ENCODE data around the gene CRACR2B. TPM values are rescaled to one million over a fixed set of nuclear protein-coding genes. Genes with fewer than 3 reads are reported as not detected.

Gene CRACR2B
- total RNA-seq, 1 donor, result 0.72 TPM

DNA sequence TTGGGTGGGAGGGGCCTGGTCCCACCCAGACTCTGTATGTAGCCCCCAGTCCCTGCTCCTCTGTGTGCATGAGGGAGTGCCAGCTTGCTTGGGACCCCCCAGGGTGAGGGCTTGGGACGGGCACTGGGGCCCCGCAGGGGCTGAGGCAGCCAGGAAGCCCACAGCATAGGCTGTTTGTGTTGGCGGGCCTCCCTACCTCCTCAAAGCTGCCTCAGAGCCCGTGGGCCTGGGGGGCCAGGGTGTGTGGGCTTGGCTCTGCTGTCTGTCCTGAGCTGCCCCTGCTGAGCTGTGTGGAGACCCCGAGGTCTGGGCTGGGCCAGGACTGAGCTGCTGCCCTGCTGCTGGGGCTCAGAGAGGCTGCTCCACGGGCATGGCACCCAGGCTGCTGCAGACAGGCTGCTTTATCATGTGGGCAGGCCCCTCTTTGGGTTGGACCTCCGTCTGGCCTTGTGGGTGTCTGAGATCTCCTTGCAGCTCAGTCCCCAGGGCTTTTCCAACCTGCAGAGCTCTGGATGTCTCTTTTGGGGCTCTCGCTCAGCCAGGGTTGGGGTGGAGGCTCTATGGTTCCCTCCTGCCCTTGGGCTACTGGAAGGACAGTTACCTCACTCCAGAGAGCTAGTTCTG is 18.3 kb downstream of the CRACR2B start:
- peaks cover 41% of the 10 kb centered on the region for H4K20me1 ChIP-seq (ENCODE audit: insufficient read depth, low read length)
- peaks cover 82% of the 10 kb centered on the region for H3K79me2 ChIP-seq (ENCODE audit: insufficient read depth, low read length)
- no peaks in the 10 kb centered on the region for H3K9me3 ChIP-seq (ENCODE audit: low read depth, low read length)
- peak overlapping the region; percentile 96 for H3K4me2 ChIP-seq (ENCODE audit: insufficient read depth, low read length)
- TF ChIP-seq, protein P1, sequence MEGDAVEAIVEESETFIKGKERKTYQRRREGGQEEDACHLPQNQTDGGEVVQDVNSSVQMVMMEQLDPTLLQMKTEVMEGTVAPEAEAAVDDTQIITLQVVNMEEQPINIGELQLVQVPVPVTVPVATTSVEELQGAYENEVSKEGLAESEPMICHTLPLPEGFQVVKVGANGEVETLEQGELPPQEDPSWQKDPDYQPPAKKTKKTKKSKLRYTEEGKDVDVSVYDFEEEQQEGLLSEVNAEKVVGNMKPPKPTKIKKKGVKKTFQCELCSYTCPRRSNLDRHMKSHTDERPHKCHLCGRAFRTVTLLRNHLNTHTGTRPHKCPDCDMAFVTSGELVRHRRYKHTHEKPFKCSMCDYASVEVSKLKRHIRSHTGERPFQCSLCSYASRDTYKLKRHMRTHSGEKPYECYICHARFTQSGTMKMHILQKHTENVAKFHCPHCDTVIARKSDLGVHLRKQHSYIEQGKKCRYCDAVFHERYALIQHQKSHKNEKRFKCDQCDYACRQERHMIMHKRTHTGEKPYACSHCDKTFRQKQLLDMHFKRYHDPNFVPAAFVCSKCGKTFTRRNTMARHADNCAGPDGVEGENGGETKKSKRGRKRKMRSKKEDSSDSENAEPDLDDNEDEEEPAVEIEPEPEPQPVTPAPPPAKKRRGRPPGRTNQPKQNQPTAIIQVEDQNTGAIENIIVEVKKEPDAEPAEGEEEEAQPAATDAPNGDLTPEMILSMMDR (IDR thresholded peaks at IDR 0.05; ENCODE audit: extremely low read depth, low read depth, low read length), result no peak
- H2AFZ ChIP-seq (ENCODE audit: low read length), result no peak overlapping the region
- peak overlapping the region; percentile 97 for H3K4me3 ChIP-seq (ENCODE audit: insufficient read depth, low read length)
- H3K27me3 ChIP-seq (ENCODE audit: insufficient read depth, low read length), result no peaks in the 10 kb centered on the region
- peaks cover 9% of the 10 kb centered on the region for H3K36me3 ChIP-seq (ENCODE audit: insufficient read depth, low read length)
- peak overlapping the region; percentile 88 for H3K27ac ChIP-seq (ENCODE audit: low read depth, low read length)
- H3K4me1 ChIP-seq (ENCODE audit: insufficient read depth, low read length), result peaks cover 29% of the 10 kb centered on the region
- peak; percentile 97 for DNase-seq (ENCODE audit: insufficient read length, low spot score, missing footprints)

DNA sequence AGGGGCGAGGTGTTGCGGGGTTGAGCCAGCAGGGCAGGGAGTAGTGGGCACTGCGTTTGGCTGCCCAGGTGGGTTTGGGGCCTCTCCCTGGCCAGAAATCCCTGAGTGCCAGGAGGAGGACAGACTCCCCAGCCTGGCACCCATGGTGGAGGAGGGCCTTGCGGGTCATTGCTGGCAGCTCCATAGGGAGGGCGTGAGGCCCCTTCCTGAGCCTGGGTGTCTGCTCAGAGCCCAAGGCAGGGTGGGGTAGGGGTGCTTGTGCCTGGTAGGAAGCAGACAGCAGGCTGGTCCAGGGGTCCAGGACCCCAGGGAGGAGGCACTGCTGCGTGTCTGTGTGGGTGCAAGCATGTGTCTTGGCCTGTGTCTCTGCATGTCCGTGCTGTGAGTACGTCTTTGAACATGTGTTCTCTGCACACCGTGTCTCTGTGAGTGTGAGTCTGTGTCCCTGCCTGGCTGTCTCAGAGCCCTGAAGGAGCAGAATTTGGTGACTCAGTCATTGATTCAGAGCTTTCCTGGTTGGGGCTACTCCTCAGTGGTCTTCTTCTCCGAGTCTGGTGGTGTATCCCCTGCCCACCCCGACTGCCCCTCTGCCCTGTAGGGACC is 18.9 kb downstream of the CRACR2B start:
- Histone ChIP-seq H3K36me3 (ENCODE audit: insufficient read depth, low read length) (peaks cover 6% of the 10 kb centered on the region), H2AFZ (ENCODE audit: low read length) (no peak overlapping the region), H3K4me2 (ENCODE audit: insufficient read depth, low read length) (peak overlapping the region; percentile 96), H3K79me2 (ENCODE audit: insufficient read depth, low read length) (peaks cover 82% of the 10 kb centered on the region), H3K4me1 (ENCODE audit: insufficient read depth, low read length) (peaks cover 27% of the 10 kb centered on the region), H3K9me3 (ENCODE audit: low read depth, low read length) (no peaks in the 10 kb centered on the region), H3K27me3 (ENCODE audit: insufficient read depth, low read length) (no peaks in the 10 kb centered on the region), H3K4me3 (ENCODE audit: insufficient read depth, low read length) (peak overlapping the region; percentile 97), H4K20me1 (ENCODE audit: insufficient read depth, low read length) (peaks cover 42% of the 10 kb centered on the region), H3K27ac (ENCODE audit: low read depth, low read length) (peak overlapping the region; percentile 88)
- peak; percentile 97 for DNase-seq (ENCODE audit: insufficient read length, low spot score, missing footprints)
- TF ChIP-seq, protein P1 (IDR thresholded peaks at IDR 0.05; ENCODE audit: extremely low read depth, low read depth, low read length), result no peak

DNA sequence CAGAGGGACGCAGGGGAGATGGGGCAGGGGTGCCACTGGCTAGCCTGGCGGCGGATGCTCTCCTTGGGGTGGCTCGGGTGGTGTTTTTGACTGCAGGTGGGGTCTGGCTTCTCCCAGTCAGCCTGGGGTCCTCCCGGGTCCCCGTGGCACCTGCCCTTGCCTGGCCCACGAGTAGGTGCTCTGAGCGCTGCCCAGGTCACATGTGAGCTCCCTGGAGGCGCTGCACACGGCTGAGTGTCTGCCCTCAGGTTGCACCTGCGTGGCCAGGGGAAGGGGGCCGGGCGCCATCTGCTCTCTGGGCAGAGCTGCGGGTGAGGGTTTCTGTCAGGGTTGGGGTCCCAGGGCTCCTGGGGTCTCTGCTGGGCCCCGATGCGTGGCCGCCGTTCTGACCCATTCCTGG is 20.2 kb downstream of the CRACR2B start:
- peaks cover 82% of the 10 kb centered on the region for H3K79me2 ChIP-seq (ENCODE audit: insufficient read depth, low read length)
- H3K27ac ChIP-seq (ENCODE audit: low read depth, low read length), result no peak overlapping the region
- no peak overlapping the region for H3K4me2 ChIP-seq (ENCODE audit: insufficient read depth, low read length)
- peaks cover 37% of the 10 kb centered on the region for H4K20me1 ChIP-seq (ENCODE audit: insufficient read depth, low read length)
- peaks cover 27% of the 10 kb centered on the region for H3K4me1 ChIP-seq (ENCODE audit: insufficient read depth, low read length)
- H3K36me3 ChIP-seq (ENCODE audit: insufficient read depth, low read length), result peaks cover 6% of the 10 kb centered on the region
- DNase-seq (ENCODE audit: insufficient read length, low spot score, missing footprints), result no peak
- TF ChIP-seq, protein P1 (IDR thresholded peaks at IDR 0.05; ENCODE audit: extremely low read depth, low read depth, low read length), result no peak
- no peaks in the 10 kb centered on the region for H3K9me3 ChIP-seq (ENCODE audit: low read depth, low read length)
- no peak overlapping the region for H2AFZ ChIP-seq (ENCODE audit: low read length)
- H3K27me3 ChIP-seq (ENCODE audit: insufficient read depth, low read length), result no peaks in the 10 kb centered on the region
- no peak overlapping the region for H3K4me3 ChIP-seq (ENCODE audit: insufficient read depth, low read length)

DNA sequence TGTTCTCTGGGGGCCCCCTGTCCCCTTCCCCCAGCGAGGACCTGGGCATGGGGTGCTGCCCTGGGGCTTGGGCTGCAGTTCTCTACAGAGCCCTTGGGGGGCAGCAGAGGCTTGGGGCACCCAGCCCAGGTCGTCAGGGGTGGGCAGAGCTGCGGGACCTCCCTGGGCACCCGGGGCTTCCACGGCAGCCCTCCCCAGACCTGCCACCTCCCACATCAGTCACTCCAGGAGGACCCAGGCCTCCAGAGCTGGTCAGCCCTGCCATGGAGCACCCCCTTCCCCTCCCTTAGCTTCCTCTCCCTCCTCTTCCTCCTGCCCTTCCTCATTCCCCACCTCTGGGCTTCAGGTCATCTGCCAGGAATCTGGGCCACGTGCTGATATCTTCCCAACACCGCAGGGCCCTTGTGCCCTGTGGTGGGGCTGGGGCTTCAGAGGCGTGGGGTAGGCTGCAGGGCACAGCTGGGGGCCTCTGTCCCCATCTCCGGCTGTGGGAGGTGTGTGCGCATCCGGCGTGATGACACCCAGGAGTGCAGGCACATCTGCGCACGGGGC is 20.7 kb downstream of the CRACR2B start:
- TF ChIP-seq, protein P1 (IDR thresholded peaks at IDR 0.05; ENCODE audit: extremely low read depth, low read depth, low read length), result peak; percentile 73
- Histone ChIP-seq H3K27me3 (ENCODE audit: insufficient read depth, low read length) (no peaks in the 10 kb centered on the region), H3K79me2 (ENCODE audit: insufficient read depth, low read length) (peaks cover 83% of the 10 kb centered on the region), H2AFZ (ENCODE audit: low read length) (no peak overlapping the region), H4K20me1 (ENCODE audit: insufficient read depth, low read length) (peaks cover 37% of the 10 kb centered on the region), H3K4me3 (ENCODE audit: insufficient read depth, low read length) (no peak overlapping the region), H3K36me3 (ENCODE audit: insufficient read depth, low read length) (peaks cover 6% of the 10 kb centered on the region), H3K4me1 (ENCODE audit: insufficient read depth, low read length) (peaks cover 27% of the 10 kb centered on the region), H3K27ac (ENCODE audit: low read depth, low read length) (no peak overlapping the region), H3K9me3 (ENCODE audit: low read depth, low read length) (no peaks in the 10 kb centered on the region), H3K4me2 (ENCODE audit: insufficient read depth, low read length) (no peak overlapping the region)
- DNase-seq (ENCODE audit: insufficient read length, low spot score, missing footprints), result peak; percentile 99
